H1 (cell line): ENCODE data around the gene SRRM5. TPM values are rescaled to one million over a fixed set of nuclear protein-coding genes. Genes with fewer than 3 reads are reported as not detected.

Experiments
- CTCF ChIA-PET: fragments of 300-600 bp; sonication (Branson Sonifier 250); formaldehyde crosslinking; loops from one replicate; lab custom pipeline; 2021; ENCODE audit not compliant: partially characterized antibody; lab: Charles Lee
- POLR2A ChIA-PET: fragments of 300-600 bp; sonication (Branson Sonifier 250); formaldehyde crosslinking; loops from one replicate; lab custom pipeline; 2021; ENCODE audit warnings: inconsistent platforms; ENCODE audit not compliant: partially characterized antibody; lab: Charles Lee
- DNase-seq, 2 experiments: peaks; one replicate each; pipeline versions ENCODE4 v3.0.0 to v3.0.0-alpha.2; 2010 to 2022; ENCODE audit warnings: low spot score in 2 of 2, low read depth in 1 of 2, mixed read lengths in 1 of 2
- FAIRE-seq: peaks from 2 replicates; lab custom pipeline; 2011; peaks lifted over from hg19 to GRCh38; lab: Jason Lieb, UNC
- H2AFZ ChIP-seq: 2 replicates; pipeline ENCODE4 v1.8.1; 2012; ENCODE audit warnings: low read length, inconsistent platforms
- H2AK5ac ChIP-seq: 2 replicates; pipeline ENCODE4 v1.6.1; 2013; ENCODE audit warnings: low read depth, low read length
- H2BK120ac ChIP-seq: replicated peaks from 2 replicates; pipeline ENCODE3; 2013; ENCODE audit warnings: low read depth, low read length, inconsistent platforms
- H2BK12ac ChIP-seq: 2 replicates; pipeline ENCODE4 v1.6.1; 2013; ENCODE audit warnings: low read depth, low read length
- H2BK15ac ChIP-seq: 2 replicates; pipeline ENCODE4 v1.6.1; 2013; ENCODE audit warnings: low read length
- H2BK20ac ChIP-seq: 2 replicates; pipeline ENCODE4 v1.6.1; 2013; ENCODE audit warnings: low read length
- H2BK5ac ChIP-seq: 2 replicates; pipeline ENCODE4 v1.6.1; 2013; ENCODE audit warnings: low read depth, low read length
- H3K14ac ChIP-seq: 2 replicates; pipeline ENCODE4 v1.6.1; 2013; ENCODE audit warnings: inconsistent platforms; ENCODE audit not compliant: insufficient read length
- H3K18ac ChIP-seq: 2 replicates; pipeline ENCODE4 v1.6.1; 2013; ENCODE audit warnings: low read length; ENCODE audit errors: extremely low read depth
- H3K23ac ChIP-seq: 2 replicates; pipeline ENCODE4 v1.6.1; 2013; ENCODE audit warnings: inconsistent platforms; ENCODE audit not compliant: insufficient read length
- H3K23me2 ChIP-seq: 2 replicates; pipeline ENCODE4 v1.6.1; 2013; ENCODE audit warnings: low read depth, low read length
- H3K27ac ChIP-seq: 2 replicates; pipeline ENCODE4 v1.6.1; 2011; ENCODE audit warnings: low read depth, low read length, inconsistent platforms
- H3K27me3 ChIP-seq, 4 experiments: replicated peaks in 1 of 4; 1 replicate in 1 of 4; 2 replicates in 3 of 4; pipeline versions ENCODE4 v1.6.1 to v1.8.1; 2011 to 2013; ENCODE audit warnings: low read length in 3 of 4, mild to moderate bottlenecking in 3 of 4, inconsistent platforms in 2 of 4, mixed read lengths in 2 of 4, moderate library complexity in 1 of 4; ENCODE audit not compliant: control insufficient read depth in 3 of 4, insufficient read depth in 3 of 4; ENCODE audit errors: extremely low read depth in 1 of 4
- H3K36me3 ChIP-seq, 4 experiments: 2 replicates each; pipeline versions ENCODE4 v1.6.1 to v1.8.1; 2011 to 2013; ENCODE audit warnings: mild to moderate bottlenecking in 4 of 4, low read length in 3 of 4, moderate library complexity in 2 of 4, control low read depth in 1 of 4, inconsistent platforms in 1 of 4; ENCODE audit not compliant: insufficient read depth in 4 of 4, control insufficient read depth in 2 of 4
- H3K4ac ChIP-seq: replicated peaks from 2 replicates; pipeline ENCODE3; 2013; ENCODE audit warnings: low read length, low read depth, mixed read lengths, inconsistent platforms; ENCODE audit not compliant: insufficient read length
- H3K4me1 ChIP-seq, 4 experiments: replicated peaks in 1 of 4; 1 replicate in 1 of 4; 2 replicates in 3 of 4; pipeline versions ENCODE4 v1.6.1 to v1.8.1; 2011 to 2013; ENCODE audit warnings: low read length in 3 of 4, inconsistent platforms in 2 of 4, mixed read lengths in 1 of 4; ENCODE audit not compliant: insufficient read depth in 4 of 4, control insufficient read depth in 3 of 4
- H3K4me2 ChIP-seq, 2 experiments: 2 replicates each; pipeline versions ENCODE4 v1.6.1 to v1.8.1; 2011 to 2013; ENCODE audit warnings: low read depth in 2 of 2, low read length in 2 of 2, control low read depth in 1 of 2, inconsistent platforms in 1 of 2, mild to moderate bottlenecking in 1 of 2; ENCODE audit not compliant: insufficient read depth in 1 of 2
- H3K4me3 ChIP-seq, 4 experiments: fragments of 200-600, 300-600 bp in 1 of 4; sonication (generic), shearing (Covaris generic), sonication (Bioruptor Twin) in 1 of 4; 2 replicates each; pipeline versions ENCODE4 v1.5.1 to v1.8.1; 2011 to 2016; ENCODE audit warnings: low read length in 4 of 4, low read depth in 3 of 4, control low read depth in 2 of 4, inconsistent platforms in 2 of 4, mild to moderate bottlenecking in 2 of 4, mixed read lengths in 1 of 4, moderate library complexity in 1 of 4; ENCODE audit not compliant: insufficient read depth in 2 of 4; ENCODE audit errors: extremely low read depth in 1 of 4
- H3K56ac ChIP-seq: replicated peaks from 2 replicates; pipeline ENCODE3; 2013; ENCODE audit warnings: low read depth, mild to moderate bottlenecking, mixed read lengths, low read length, inconsistent platforms; ENCODE audit not compliant: insufficient read length
- H3K79me1 ChIP-seq: 2 replicates; pipeline ENCODE4 v1.6.1; 2013; ENCODE audit warnings: low read depth, low read length, control low read depth
- H3K79me2 ChIP-seq, 2 experiments: 2 replicates each; pipeline versions ENCODE4 v1.6.1 to v1.8.1; 2012 to 2013; ENCODE audit warnings: low read length in 2 of 2, mild to moderate bottlenecking in 2 of 2, inconsistent platforms in 1 of 2; ENCODE audit not compliant: insufficient read depth in 2 of 2, control insufficient read depth in 1 of 2
- H3K9ac ChIP-seq, 4 experiments: replicated peaks in 1 of 4; 1 replicate in 1 of 4; 2 replicates in 3 of 4; pipeline versions ENCODE4 v1.6.1 to v1.8.1; 2011 to 2013; ENCODE audit warnings: low read depth in 3 of 4, low read length in 3 of 4, control low read depth in 2 of 4, mild to moderate bottlenecking in 2 of 4, moderate library complexity in 2 of 4, inconsistent platforms in 1 of 4; ENCODE audit errors: extremely low read depth in 1 of 4
- H3K9me3 ChIP-seq, 2 experiments: 2 replicates each; pipeline versions ENCODE4 v1.6.1 to v1.8.1; 2012 to 2013; ENCODE audit warnings: mild to moderate bottlenecking in 2 of 2, moderate library complexity in 2 of 2, control low read depth in 1 of 2, inconsistent platforms in 1 of 2, low read depth in 1 of 2, low read length in 1 of 2, mixed read lengths in 1 of 2; ENCODE audit not compliant: insufficient read depth in 2 of 2
- H4K20me1 ChIP-seq, 2 experiments: replicated peaks in 1 of 2; 2 replicates each; pipeline versions ENCODE3 to v1.8.1; 2011 to 2013; ENCODE audit warnings: inconsistent platforms in 2 of 2, low read length in 2 of 2, mild to moderate bottlenecking in 1 of 2; ENCODE audit not compliant: insufficient read depth in 2 of 2, control insufficient read depth in 1 of 2
- H4K5ac ChIP-seq: 2 replicates; pipeline ENCODE4 v1.6.1; 2013; ENCODE audit warnings: low read length, low read depth, mixed read lengths, inconsistent platforms; ENCODE audit not compliant: insufficient read length
- H4K8ac ChIP-seq: 2 replicates; pipeline ENCODE4 v1.8.0; 2013; ENCODE audit warnings: mild to moderate bottlenecking, moderate library complexity, low read length, inconsistent platforms; ENCODE audit not compliant: insufficient read depth; ENCODE audit errors: extremely low read depth
- H4K91ac ChIP-seq: replicated peaks from 2 replicates; pipeline ENCODE3; 2013; ENCODE audit warnings: low read length, mixed read lengths, inconsistent platforms; ENCODE audit not compliant: insufficient read length
- CHD2 ChIP-seq: IDR thresholded peaks from 2 replicates; pipeline ENCODE4 v1.6.1; 2012; ENCODE audit warnings: low read length, improper control_type of control experiment
- CREB1 ChIP-seq: IDR thresholded peaks from 2 replicates; pipeline ENCODE4 v1.6.1; 2012; ENCODE audit warnings: inconsistent platforms
- CTBP2 ChIP-seq: IDR thresholded peaks from 2 replicates; pipeline ENCODE4 v1.7.0; 2011; ENCODE audit warnings: borderline replicate concordance, mild to moderate bottlenecking, moderate library complexity, mixed read lengths, low read length; ENCODE audit not compliant: insufficient read depth, insufficient read length
- GABPA ChIP-seq: IDR thresholded peaks from 2 replicates; pipeline ENCODE4 v1.6.1; 2011; ENCODE audit warnings: mild to moderate bottlenecking, low read length, moderate library complexity, borderline replicate concordance; ENCODE audit not compliant: insufficient read depth
- HDAC6 ChIP-seq: IDR thresholded peaks from one replicate; pipeline ENCODE4 v1.7.1; 2012; ENCODE audit warnings: low read depth, mild to moderate bottlenecking, inconsistent platforms, low read length, moderate library complexity
- MAFK ChIP-seq: IDR thresholded peaks from 2 replicates; pipeline ENCODE4 v1.6.1; 2012; ENCODE audit warnings: low read depth, mild to moderate bottlenecking, improper control_type of control experiment, low read length
- RNF2 ChIP-seq: fragments of 200-900, 300-1000 bp; sonication (generic); IDR thresholded peaks from 2 replicates; pipeline ENCODE4 v1.7.1; 2016; ENCODE audit warnings: borderline replicate concordance, low read depth, mild to moderate bottlenecking, antibody characterized with exemption, low read length; ENCODE audit not compliant: poor library complexity, severe bottlenecking; ENCODE audit errors: missing control alignments
- SP4 ChIP-seq: IDR thresholded peaks from 2 replicates; pipeline ENCODE4 v1.6.1; 2012; ENCODE audit warnings: low read length, inconsistent platforms
- TAF7 ChIP-seq: optimal IDR thresholded peaks from 2 replicates; pipeline ENCODE3; 2011; ENCODE audit warnings: low read depth, mild to moderate bottlenecking, inconsistent platforms, low read length, moderate library complexity, borderline replicate concordance
- YY1 ChIP-seq: IDR thresholded peaks from 2 replicates; pipeline ENCODE4 v1.6.1; 2011; ENCODE audit warnings: low read depth, mild to moderate bottlenecking, low read length
- WGBS, 2 experiments: shearing (Covaris generic) in 1 of 2; methylation state at CpG; one replicate each; pipeline versions ENCODE4 v1.1.6 to v1.1.7; 2013 to 2015; ENCODE audit warnings: low lambda C conversion rate in 2 of 2, mixed read lengths in 2 of 2, inconsistent platforms in 1 of 2, low coverage in 1 of 2, missing lambda C conversion rate in 1 of 2; ENCODE audit not compliant: insufficient replicate concordance in 2 of 2, insufficient coverage in 1 of 2, insufficient read length in 1 of 2; ENCODE audit errors: extremely low coverage in 1 of 2, missing lambda C conversion rate in 1 of 2; 5-methylcytosine and 5-hydroxymethylcytosine counted together
- polyA plus RNA-seq, 7 experiments: library from polyadenylated mRNA; depleted of rRNA in 3 of 7; stranded (reverse) in 5 of 7; unstranded in 2 of 7; fragments of >200 nt in 5 of 7; fragments of 200-250 nt in 2 of 7; gene quantifications; 1 replicate in 5 of 7; 2 replicates in 1 of 7; 4 replicates in 1 of 7; pipeline versions ENCODE4 v1.2.1 to v1.2.3, GENCODE V29; 2011 to 2013; ENCODE audit warnings: missing spikeins in 2 of 7, mixed read lengths in 2 of 7
- total RNA-seq: library from RNA; stranded (reverse); fragmentation: NEBNext Ultra II Directional; extraction: Animal tissue kit (Norgen Biotek cat#: 25700); gene quantifications from 2 replicates; pipeline ENCODE4 v1.2.1, GENCODE V29; 2021
- TF ChIP-seq, protein P1 (sequence below): IDR thresholded peaks from 2 replicates; pipeline ENCODE4 v1.6.1; 2011; ENCODE audit warnings: low read depth, mild to moderate bottlenecking, low read length; ENCODE audit not compliant: insufficient read depth
- TF ChIP-seq, protein P2 (sequence below): IDR thresholded peaks from 2 replicates; pipeline ENCODE4 v1.6.1; 2011; ENCODE audit warnings: low read length, improper control_type of control experiment

Gene SRRM5
- total and polyA plus RNA-seq, 2 of the 8 experiments (the other 6 are each of a cell fraction or from before 2014, with no cell fraction given) = 0.06 to 0.11 TPM

DNA sequence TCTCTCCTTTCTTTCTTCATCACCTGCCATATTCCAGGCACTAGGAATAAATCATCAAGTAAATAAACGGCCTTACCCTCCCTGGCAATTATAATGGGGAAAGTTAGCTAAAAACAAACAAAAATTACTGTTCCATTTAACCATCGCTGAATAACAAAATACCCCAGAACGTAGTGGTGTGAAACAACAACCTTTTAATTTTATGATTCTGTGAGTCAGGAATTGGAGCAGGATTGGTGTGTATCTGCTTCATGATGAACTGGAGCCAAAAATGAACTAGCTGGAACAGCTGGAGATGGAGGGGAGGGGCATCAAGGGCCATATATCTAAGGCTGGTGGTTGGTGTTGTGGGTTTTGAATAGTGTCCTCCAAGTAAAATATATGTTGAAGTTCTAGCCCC is 31.4 kb downstream of the SRRM5 start:
- Histone ChIP-seq H4K91ac (no peak overlapping the region), H4K8ac (no peak overlapping the region), H3K27ac (no peak overlapping the region), H2BK20ac (no peak overlapping the region), H3K79me1 (peaks cover 2% of the 10 kb centered on the region; the same call in 1 of the 2 replicates), H3K14ac (no peak overlapping the region), H3K4me2 (no peak overlapping the region), H3K4me3 (no peak overlapping the region), H2AK5ac (no peak overlapping the region), H3K56ac (no peak overlapping the region), H3K36me3 (peaks cover 0 to 4% (median 2%) of the 10 kb centered on the region in 4 experiments; a peak in 2 of 8 replicates), H3K18ac (no peak overlapping the region), H2BK12ac (no peak overlapping the region), H4K5ac (no peak overlapping the region), H3K79me2 (no peaks in the 10 kb centered on the region), H3K9ac (no peak overlapping the region), H3K27me3 (peaks cover 11 to 33% (median 25%) of the 10 kb centered on the region in 4 experiments), H2BK120ac (no peak overlapping the region), H3K23ac (no peak overlapping the region), H2BK5ac (no peak overlapping the region), H2AFZ (no peak overlapping the region), H4K20me1 (no peaks in the 10 kb centered on the region), H3K4ac (no peak overlapping the region), H2BK15ac (no peak overlapping the region), H3K9me3 (no peaks in the 10 kb centered on the region; a peak in 1 of 4 replicates), H3K4me1 (peaks cover 0 to 10% (median 4%) of the 10 kb centered on the region in 4 experiments; a peak in 3 of 7 replicates), H3K23me2 (peaks cover 11% of the 10 kb centered on the region)
- ChIA-PET POLR2A (interaction anchor here (1.2 to 1.4 kb wide), 2 partner anchors 13 to 19 kb away, joined by 3 read pairs; no protein-coding TSS in a partner anchor), CTCF (interaction anchor here (0.8 to 1.4 kb wide), 3 partner anchors 17 to 49 kb away, joined by 3 to 5 read pairs (median 5); no protein-coding TSS in a partner anchor)
- WGBS, 2 experiments = 90% methylated on average over 3 of the region's 3 CpGs; no CpG with 5 or more reads in 1 of the 2 experiments
- FAIRE-seq = no peak
- no peak for DNase-seq
- TF ChIP-seq CHD2 = no peak
- no peak for TF ChIP-seq TAF7
- TF ChIP-seq, protein P1, sequence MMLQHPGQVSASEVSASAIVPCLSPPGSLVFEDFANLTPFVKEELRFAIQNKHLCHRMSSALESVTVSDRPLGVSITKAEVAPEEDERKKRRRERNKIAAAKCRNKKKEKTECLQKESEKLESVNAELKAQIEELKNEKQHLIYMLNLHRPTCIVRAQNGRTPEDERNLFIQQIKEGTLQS = no peak
- no peak for TF ChIP-seq CTBP2
- no peak for TF ChIP-seq GABPA
- TF ChIP-seq, protein P2, sequence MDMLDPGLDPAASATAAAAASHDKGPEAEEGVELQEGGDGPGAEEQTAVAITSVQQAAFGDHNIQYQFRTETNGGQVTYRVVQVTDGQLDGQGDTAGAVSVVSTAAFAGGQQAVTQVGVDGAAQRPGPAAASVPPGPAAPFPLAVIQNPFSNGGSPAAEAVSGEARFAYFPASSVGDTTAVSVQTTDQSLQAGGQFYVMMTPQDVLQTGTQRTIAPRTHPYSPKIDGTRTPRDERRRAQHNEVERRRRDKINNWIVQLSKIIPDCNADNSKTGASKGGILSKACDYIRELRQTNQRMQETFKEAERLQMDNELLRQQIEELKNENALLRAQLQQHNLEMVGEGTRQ = no peak
- TF ChIP-seq SP4 = no peak
- no peak for TF ChIP-seq RNF2
- TF ChIP-seq CREB1 = no peak
- TF ChIP-seq MAFK = no peak
- TF ChIP-seq YY1 = no peak
- TF ChIP-seq HDAC6 = no peak
